ENCODE measurements around the gene PCDHB7.
"Not testable (repeated sequence)": the region's sequence is repeated elsewhere in the genome, so short reads cannot be mapped to it uniquely, and the experiment has no call there.

Gene PCDHB7

GRCh38 chr5:141223112-141223783 lies 50.8 kb downstream of the PCDHB7 start, which contains the start of gene PCDHB14:
PCDHB14 (plus strand) TSS chr5:141223343; CDS start chr5:141223506, 163 bp downstream.
- no peaks in the 10 kb centered on the region for H3K36me3 Mint-ChIP-seq (ENCODE audit: low read depth)
- no peak within 1 kb of the TSS for H3K4me3 Mint-ChIP-seq
- intact Hi-C loops (cut with micrococcal nuclease), result no loop called here
- H3K27me3 Mint-ChIP-seq, result peaks cover 28% of the 10 kb centered on the region
- H3K9me3 Mint-ChIP-seq, result peaks cover 27% of the 10 kb centered on the region
- no peaks in the 10 kb centered on the region for H3K4me1 Mint-ChIP-seq (ENCODE audit: low read depth)
- no peak within 1 kb of the TSS for H3K27ac Mint-ChIP-seq

- H3K36me3 Mint-ChIP-seq (ENCODE audit: low read depth); H3K27ac Mint-ChIP-seq; H3K4me1 Mint-ChIP-seq (ENCODE audit: low read depth); H3K4me3 Mint-ChIP-seq; intact Hi-C loops (cut with micrococcal nuclease): not testable (repeated sequence)
- H3K9me3 Mint-ChIP-seq, result peaks cover 25% of the 10 kb centered on the region
- peaks cover 28% of the 10 kb centered on the region for H3K27me3 Mint-ChIP-seq
These were observed 52.4 kb downstream of the PCDHB7 start for GRCh38 chr5:141224844-141225243.

- H3K9me3 Mint-ChIP-seq, result peaks cover 19% of the 10 kb centered on the region
- H3K4me1 Mint-ChIP-seq (ENCODE audit: low read depth); intact Hi-C loops (cut with micrococcal nuclease); H3K27ac Mint-ChIP-seq; H3K4me3 Mint-ChIP-seq; H3K36me3 Mint-ChIP-seq (ENCODE audit: low read depth): not testable (repeated sequence)
- peaks cover 28% of the 10 kb centered on the region for H3K27me3 Mint-ChIP-seq
These were observed 53.0 kb downstream of the PCDHB7 start for GRCh38 chr5:141225421-141225820.

Data from dendritic cell treated with granulocyte-macrophage colony-stimulating factor and Interleukin-4, amounts not matched to agents 40 ng/mL and 50 ng/mL, for 4 days (primary cell).